Measurements from ENCODE around the gene FAM241B.

Gene FAM241B, protein sequence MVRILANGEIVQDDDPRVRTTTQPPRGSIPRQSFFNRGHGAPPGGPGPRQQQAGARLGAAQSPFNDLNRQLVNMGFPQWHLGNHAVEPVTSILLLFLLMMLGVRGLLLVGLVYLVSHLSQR

DNA sequence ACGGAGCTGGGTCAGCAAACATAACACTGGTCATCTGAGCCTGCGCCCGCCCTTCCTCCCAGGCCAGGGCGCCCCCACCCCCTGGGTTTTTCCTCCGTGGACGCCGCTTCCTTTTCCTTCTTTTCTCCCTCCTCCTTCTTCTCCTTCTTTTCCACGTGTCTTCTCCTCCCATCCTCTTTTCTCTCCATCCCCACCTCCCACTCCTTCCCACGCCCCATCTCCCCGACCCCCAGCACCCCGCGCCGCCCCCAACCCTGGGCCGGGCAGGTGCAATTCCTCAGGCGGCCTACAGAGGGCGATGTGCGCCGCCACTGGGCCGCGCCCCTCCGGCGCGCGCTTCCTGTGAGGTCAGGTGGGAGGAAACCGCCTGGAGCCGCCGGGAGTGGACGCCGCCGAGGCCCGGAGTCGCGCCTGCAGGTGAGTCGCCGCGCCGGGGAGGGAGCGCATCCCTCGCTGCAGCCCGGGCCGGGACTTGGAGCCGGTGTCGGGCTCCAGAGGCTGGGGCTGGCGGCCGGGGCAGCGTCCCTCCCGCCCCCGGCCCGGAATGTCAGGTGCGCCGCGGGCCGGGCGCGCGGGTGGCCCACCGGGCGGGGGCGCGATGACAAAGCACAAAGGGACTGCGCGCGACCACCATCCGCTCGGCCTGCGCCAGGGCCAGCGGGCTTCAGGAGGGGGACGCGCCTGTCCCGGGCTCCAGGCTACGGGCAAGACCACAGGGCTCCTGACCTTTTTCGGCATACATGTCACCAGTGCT, at the start of gene FAM241B:
FAM241B (plus strand) TSS at position 351 of the 754 bp plus-strand sequence. CDS start 1,497 bp downstream, outside the sequence.
- TF ChIP-seq CTCF (IDR thresholded peaks at IDR 0.05; ENCODE audit: insufficient read depth, low read length, missing control alignments): peak; percentile 87
- ChIA-PET POLR2A (no interaction called here), CTCF (interaction anchor here (0.7 to 9.0 kb wide), 11 partner anchors 9 to 86 kb away, joined by 3 to 89 read pairs (median 4); no protein-coding TSS in a partner anchor)
- no peak for DNase-seq (ENCODE audit: low read depth, low spot score)
- peak within 1 kb of the TSS; percentile 30 for H3K4me3 ChIP-seq (ENCODE audit: low read depth, low read length)

DNA sequence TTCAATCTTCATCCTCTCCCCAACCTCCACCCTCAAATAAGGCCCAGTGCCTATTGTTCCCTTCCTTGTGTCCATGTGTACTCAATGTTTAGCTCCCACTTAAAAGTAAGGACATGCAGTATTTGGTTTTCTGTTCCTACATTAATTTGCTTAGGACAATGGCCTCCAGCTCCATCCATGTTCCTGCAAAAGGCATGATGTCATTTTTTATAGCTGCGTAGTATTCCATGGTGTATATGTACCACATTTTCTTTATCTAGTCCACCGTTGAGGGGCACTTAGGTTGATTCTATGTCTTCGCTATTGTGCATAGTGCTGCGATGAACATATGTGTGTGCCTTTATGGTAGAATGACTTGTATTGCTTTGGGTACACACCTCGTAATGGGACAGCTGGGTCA, 49.6 kb upstream of the FAM241B start:
- POLR2A ChIA-PET: interaction anchor here (0.7 kb wide), 1 partner anchor 289 kb away, joined by 4 read pairs; no protein-coding TSS in a partner anchor
- TF ChIP-seq CTCF (IDR thresholded peaks at IDR 0.05; ENCODE audit: insufficient read depth, low read length, missing control alignments): no peak
- DNase-seq (ENCODE audit: low read depth, low spot score): no peak
- CTCF ChIA-PET: no interaction called here
- no peak overlapping the region for H3K4me3 ChIP-seq (ENCODE audit: low read depth, low read length)

- POLR2A ChIA-PET: no interaction called here
These were observed 46.9 kb upstream of the FAM241B start for GRCh38 chr10:69583106-69583505.

DNA sequence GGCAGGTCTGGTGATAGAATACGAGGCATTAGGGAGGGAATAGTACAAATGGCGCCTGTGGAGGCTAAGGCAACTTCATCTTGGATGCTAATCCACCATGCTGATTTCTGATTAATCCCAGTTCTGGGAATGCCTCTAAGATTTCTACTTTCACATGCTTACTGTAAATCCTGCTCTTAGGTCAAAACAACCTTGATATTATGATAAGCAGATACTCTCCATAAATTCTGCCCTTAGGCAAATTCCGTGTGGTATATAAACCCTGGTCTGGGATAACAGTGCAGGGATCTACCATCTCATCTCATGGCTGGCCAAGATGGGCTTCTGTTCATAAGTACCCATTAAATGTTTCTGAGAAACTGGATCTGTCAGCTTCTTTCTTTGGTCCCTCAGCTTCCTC, 45.4 kb upstream of the FAM241B start:
- POLR2A ChIA-PET: no interaction called here

More at GRCh38 chr10:69583106-69583505, 46.9 kb upstream of the FAM241B start:
- no peak overlapping the region for H3K4me3 ChIP-seq (ENCODE audit: low read depth, low read length)
- DNase-seq (ENCODE audit: low read depth, low spot score): no peak
- CTCF ChIA-PET: no interaction called here
- TF ChIP-seq CTCF (IDR thresholded peaks at IDR 0.05; ENCODE audit: insufficient read depth, low read length, missing control alignments): no peak

GRCh38 chr10:69588358-69588757, 41.7 kb upstream of the FAM241B start:
- no peak overlapping the region for H3K4me3 ChIP-seq (ENCODE audit: low read depth, low read length)
- DNase-seq (ENCODE audit: low read depth, low spot score): no peak
- TF ChIP-seq CTCF (IDR thresholded peaks at IDR 0.05; ENCODE audit: insufficient read depth, low read length, missing control alignments): no peak
- ChIA-PET POLR2A (no interaction called here), CTCF (interaction anchor here (0.8 to 1.0 kb wide), 2 partner anchors 14 to 53 kb away, joined by 3 read pairs; no protein-coding TSS in a partner anchor)

More for the DNA sequence above, 45.4 kb upstream of the FAM241B start:
- no peak for DNase-seq (ENCODE audit: low read depth, low spot score)
- H3K4me3 ChIP-seq (ENCODE audit: low read depth, low read length): no peak overlapping the region
- CTCF ChIA-PET: interaction anchor here (0.8 kb wide), 1 partner anchor 54 kb away, joined by 3 read pairs; no protein-coding TSS in a partner anchor
- no peak for TF ChIP-seq CTCF (IDR thresholded peaks at IDR 0.05; ENCODE audit: insufficient read depth, low read length, missing control alignments)

GRCh38 chr10:69600761-69601330, 29.2 kb upstream of the FAM241B start:
- ChIA-PET CTCF (interaction anchor here (0.9 kb wide), 1 partner anchor 10 kb away, joined by 3 read pairs; no protein-coding TSS in a partner anchor), POLR2A (no interaction called here)
- H3K4me3 ChIP-seq (ENCODE audit: low read depth, low read length): no peak overlapping the region
- no peak for TF ChIP-seq CTCF (IDR thresholded peaks at IDR 0.05; ENCODE audit: insufficient read depth, low read length, missing control alignments)
- no peak for DNase-seq (ENCODE audit: low read depth, low spot score)

Measured in AG04449 (cell line).